Measurements from ENCODE around the gene PRR12.

GRCh38 chr19:49653466-49653806 lies 62.5 kb downstream of the PRR12 start:
- TF ChIP-seq RAD21 (CRISPR knock-in tag; conservative IDR thresholded peaks at IDR 0.05 in 1 of 2, IDR thresholded peaks at IDR 0.05 in 1 of 2) (no peak), ZNF511 (CRISPR knock-in tag; IDR thresholded peaks at IDR 0.05) (no peak), ZBTB1 (CRISPR knock-in tag; IDR thresholded peaks at IDR 0.05; ENCODE audit: borderline replicate concordance, low read depth) (no peak)

Measured in K562 (cell line).